ENCODE measurements around the gene TNFSF12. TPM values are rescaled to one million over a fixed set of nuclear protein-coding genes. Genes with fewer than 3 reads are reported as not detected.

Gene TNFSF12
- total RNA-seq, 1 experiment from 2014 or later: 8.1 TPM

DNA sequence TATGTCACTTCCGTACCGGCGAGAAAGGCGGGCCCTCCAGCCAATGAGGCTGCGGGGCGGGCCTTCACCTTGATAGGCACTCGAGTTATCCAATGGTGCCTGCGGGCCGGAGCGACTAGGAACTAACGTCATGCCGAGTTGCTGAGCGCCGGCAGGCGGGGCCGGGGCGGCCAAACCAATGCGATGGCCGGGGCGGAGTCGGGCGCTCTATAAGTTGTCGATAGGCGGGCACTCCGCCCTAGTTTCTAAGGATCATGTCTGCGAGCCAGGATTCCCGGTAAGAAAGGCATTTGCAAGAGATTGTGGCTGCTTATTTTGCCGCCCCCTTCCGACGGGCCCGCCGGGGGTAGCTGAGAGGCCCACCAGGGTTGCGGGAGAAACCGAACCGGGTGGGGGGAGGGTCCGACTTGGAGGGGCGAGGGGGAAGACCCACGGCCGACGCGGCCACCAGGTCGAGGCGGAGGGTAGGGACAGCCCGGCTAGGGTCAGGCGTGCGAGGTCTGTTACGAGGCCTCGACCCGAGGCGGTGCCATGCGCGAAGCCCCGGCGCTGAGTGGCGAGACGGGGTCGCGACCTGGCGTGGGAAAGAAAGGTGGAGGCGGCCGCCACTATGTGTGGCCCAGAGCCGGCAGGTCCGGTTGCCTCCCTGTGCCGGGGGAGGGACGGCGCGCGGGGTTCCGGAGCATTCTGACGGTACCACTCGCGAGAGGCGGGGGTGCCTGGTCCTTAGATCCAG, 23.9 kb downstream of the TNFSF12 start (continued):
- TF ChIP-seq E2F4 (CRISPR knock-in tag; IDR thresholded peaks at IDR 0.05; ENCODE audit: borderline replicate concordance, low read depth): no peak
- TF ChIP-seq MLX (CRISPR knock-in tag; IDR thresholded peaks at IDR 0.05): peak; percentile 62; the same call in 1 of the 2 replicates
- TF ChIP-seq ZNF232 (CRISPR knock-in tag; IDR thresholded peaks at IDR 0.05): peak; percentile 30; the same call in 1 of the 2 replicates
- no peak for TF ChIP-seq IRF2 (CRISPR knock-in tag; IDR thresholded peaks at IDR 0.05; ENCODE audit: borderline replicate concordance, low read depth)
- TF ChIP-seq CDX4 (CRISPR knock-in tag; IDR thresholded peaks at IDR 0.05; ENCODE audit: borderline replicate concordance): no peak
- TF ChIP-seq SOX15 (CRISPR knock-in tag; IDR thresholded peaks at IDR 0.05): no peak
- peak; percentile 57; the same call in 1 of the 2 replicates for TF ChIP-seq ZBTB43 (CRISPR knock-in tag; IDR thresholded peaks at IDR 0.05)
- TF ChIP-seq, protein P1, sequence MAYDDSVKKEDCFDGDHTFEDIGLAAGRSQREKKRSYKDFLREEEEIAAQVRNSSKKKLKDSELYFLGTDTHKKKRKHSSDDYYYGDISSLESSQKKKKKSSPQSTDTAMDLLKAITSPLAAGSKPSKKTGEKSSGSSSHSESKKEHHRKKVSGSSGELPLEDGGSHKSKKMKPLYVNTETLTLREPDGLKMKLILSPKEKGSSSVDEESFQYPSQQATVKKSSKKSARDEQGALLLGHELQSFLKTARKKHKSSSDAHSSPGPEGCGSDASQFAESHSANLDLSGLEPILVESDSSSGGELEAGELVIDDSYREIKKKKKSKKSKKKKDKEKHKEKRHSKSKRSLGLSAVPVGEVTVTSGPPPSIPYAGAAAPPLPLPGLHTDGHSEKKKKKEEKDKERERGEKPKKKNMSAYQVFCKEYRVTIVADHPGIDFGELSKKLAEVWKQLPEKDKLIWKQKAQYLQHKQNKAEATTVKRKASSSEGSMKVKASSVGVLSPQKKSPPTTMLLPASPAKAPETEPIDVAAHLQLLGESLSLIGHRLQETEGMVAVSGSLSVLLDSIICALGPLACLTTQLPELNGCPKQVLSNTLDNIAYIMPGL (CRISPR knock-in tag; IDR thresholded peaks at IDR 0.05): peak; percentile 59
- TF ChIP-seq, protein P2, sequence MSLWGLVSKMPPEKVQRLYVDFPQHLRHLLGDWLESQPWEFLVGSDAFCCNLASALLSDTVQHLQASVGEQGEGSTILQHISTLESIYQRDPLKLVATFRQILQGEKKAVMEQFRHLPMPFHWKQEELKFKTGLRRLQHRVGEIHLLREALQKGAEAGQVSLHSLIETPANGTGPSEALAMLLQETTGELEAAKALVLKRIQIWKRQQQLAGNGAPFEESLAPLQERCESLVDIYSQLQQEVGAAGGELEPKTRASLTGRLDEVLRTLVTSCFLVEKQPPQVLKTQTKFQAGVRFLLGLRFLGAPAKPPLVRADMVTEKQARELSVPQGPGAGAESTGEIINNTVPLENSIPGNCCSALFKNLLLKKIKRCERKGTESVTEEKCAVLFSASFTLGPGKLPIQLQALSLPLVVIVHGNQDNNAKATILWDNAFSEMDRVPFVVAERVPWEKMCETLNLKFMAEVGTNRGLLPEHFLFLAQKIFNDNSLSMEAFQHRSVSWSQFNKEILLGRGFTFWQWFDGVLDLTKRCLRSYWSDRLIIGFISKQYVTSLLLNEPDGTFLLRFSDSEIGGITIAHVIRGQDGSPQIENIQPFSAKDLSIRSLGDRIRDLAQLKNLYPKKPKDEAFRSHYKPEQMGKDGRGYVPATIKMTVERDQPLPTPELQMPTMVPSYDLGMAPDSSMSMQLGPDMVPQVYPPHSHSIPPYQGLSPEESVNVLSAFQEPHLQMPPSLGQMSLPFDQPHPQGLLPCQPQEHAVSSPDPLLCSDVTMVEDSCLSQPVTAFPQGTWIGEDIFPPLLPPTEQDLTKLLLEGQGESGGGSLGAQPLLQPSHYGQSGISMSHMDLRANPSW (CRISPR knock-in tag; conservative IDR thresholded peaks at IDR 0.05; ENCODE audit: low read depth): no peak

DNA sequence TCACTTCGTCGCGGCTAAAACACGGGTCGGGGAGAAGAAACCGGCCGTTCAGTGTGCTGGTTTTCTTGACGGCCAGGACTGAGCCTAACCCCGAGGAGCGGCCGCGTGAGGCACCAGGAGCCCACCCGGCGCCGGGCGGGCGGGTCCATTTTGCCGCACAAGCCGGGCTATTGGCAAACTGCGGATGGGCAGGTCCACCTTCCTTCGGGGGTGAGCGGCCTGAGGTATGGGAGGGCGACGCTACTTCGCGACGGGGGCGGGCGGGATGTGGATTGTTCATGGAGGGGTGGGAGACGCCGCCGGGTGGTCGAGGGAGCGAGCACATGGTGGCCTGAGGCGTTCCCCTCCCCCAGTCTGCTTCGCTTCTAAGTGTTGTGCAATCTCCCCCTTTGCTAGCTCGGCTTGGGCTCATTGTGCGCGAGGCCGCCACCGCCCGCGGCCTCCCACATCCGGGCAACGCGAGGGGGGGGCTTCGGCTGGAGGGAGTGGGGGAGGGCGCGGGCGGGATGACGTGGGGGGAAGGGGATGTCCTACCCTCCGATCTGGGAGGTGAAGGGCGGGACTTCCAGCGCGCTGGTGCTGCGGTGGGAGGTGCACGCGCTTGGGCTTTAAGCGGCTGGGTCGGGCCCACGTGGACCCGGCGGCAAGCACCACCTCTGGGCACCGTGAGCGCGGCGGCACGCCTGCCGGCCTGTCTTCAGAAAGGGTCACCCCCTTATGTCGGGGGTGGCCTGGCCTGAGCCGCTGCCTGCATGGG, 24.6 kb downstream of the TNFSF12 start:
- peak overlapping the region; percentile 93 for H3K4me3 Mint-ChIP-seq
- no peak; the same call in none of the 2 replicates for TF ChIP-seq EMX1 (CRISPR knock-in tag; IDR thresholded peaks at IDR 0.05)
- 0 out of 2 replicates have a peak, but pooled peaks have one; percentile 41 for TF ChIP-seq TP53 (CRISPR knock-in tag; IDR thresholded peaks at IDR 0.05)
- TF ChIP-seq ZBTB21 (CRISPR knock-in tag; IDR thresholded peaks at IDR 0.05; ENCODE audit: borderline replicate concordance): 0 out of 2 replicates have a peak, but pooled peaks have one; percentile 39
- TF ChIP-seq, protein P3, sequence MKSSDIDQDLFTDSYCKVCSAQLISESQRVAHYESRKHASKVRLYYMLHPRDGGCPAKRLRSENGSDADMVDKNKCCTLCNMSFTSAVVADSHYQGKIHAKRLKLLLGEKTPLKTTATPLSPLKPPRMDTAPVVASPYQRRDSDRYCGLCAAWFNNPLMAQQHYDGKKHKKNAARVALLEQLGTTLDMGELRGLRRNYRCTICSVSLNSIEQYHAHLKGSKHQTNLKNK (CRISPR knock-in tag; IDR thresholded peaks at IDR 0.05): peak; percentile 32; the same call in 1 of the 2 replicates
- TF ChIP-seq, protein P2 (CRISPR knock-in tag; conservative IDR thresholded peaks at IDR 0.05; ENCODE audit: low read depth): no peak
- no peak for TF ChIP-seq ZNF138 (CRISPR knock-in tag; conservative IDR thresholded peaks at IDR 0.05)
- TF ChIP-seq ATF6 (CRISPR knock-in tag; IDR thresholded peaks at IDR 0.05): no peak
- no peak for TF ChIP-seq KAT7 (CRISPR knock-in tag; IDR thresholded peaks at IDR 0.05; ENCODE audit: borderline replicate concordance)
- TF ChIP-seq GABPB1 (CRISPR knock-in tag; IDR thresholded peaks at IDR 0.05): no peak; the same call in 1 of the 2 replicates
- no peak for TF ChIP-seq JAZF1 (CRISPR knock-in tag; IDR thresholded peaks at IDR 0.05)

More for the DNA sequence above, 24.6 kb downstream of the TNFSF12 start:
- ChIA-PET POLR2A (interaction anchor here (0.9 to 3.5 kb wide), 7 partner anchors 10 to 170 kb away, joined by 3 to 22 read pairs (median 3); partner anchors contain the start of genes ATP1B2, MPDU1, SLC35G6 and SOX15), CTCF (interaction anchor here (1.5 to 1.7 kb wide), 2 partner anchors 13 to 16 kb away, joined by 5 to 10 read pairs; no protein-coding TSS in a partner anchor)
- ATAC-seq (peak; percentile 9), DNase-seq (ENCODE audit: low spot score) (peak; percentile 85)
- Mint-ChIP-seq H3K27ac (peak overlapping the region; percentile 97), H3K36me3 (peaks cover 77% of the 10 kb centered on the region), H3K4me1 (peaks cover 52% of the 10 kb centered on the region), H3K27me3 (ENCODE audit: low read depth) (no peaks in the 10 kb centered on the region), H3K9me3 (no peaks in the 10 kb centered on the region)

Data from WTC11 (cell line).